ENCODE results near the gene GGA3.

- peak in 1 of 4 donors; percentile 36 for TF ChIP-seq POLR2A (IDR thresholded peaks at IDR 0.05)
- TF ChIP-seq CTCF (IDR thresholded peaks at IDR 0.05), result no peak
Measured at GRCh38 chr17:75301049-75301448, 39.6 kb upstream of the GGA3 start.
